GM21717 (cell line): ENCODE data around the gene PLA2G4F.

Source experiments
- ATAC-seq: cut with Tn5 transposase; IDR thresholded peaks from one replicate; pipeline ENCODE4 v1.9.1; 2021; ENCODE audit warnings: mild to moderate bottlenecking, moderate library complexity; ENCODE audit not compliant: unreplicated experiment

Gene PLA2G4F

DNA sequence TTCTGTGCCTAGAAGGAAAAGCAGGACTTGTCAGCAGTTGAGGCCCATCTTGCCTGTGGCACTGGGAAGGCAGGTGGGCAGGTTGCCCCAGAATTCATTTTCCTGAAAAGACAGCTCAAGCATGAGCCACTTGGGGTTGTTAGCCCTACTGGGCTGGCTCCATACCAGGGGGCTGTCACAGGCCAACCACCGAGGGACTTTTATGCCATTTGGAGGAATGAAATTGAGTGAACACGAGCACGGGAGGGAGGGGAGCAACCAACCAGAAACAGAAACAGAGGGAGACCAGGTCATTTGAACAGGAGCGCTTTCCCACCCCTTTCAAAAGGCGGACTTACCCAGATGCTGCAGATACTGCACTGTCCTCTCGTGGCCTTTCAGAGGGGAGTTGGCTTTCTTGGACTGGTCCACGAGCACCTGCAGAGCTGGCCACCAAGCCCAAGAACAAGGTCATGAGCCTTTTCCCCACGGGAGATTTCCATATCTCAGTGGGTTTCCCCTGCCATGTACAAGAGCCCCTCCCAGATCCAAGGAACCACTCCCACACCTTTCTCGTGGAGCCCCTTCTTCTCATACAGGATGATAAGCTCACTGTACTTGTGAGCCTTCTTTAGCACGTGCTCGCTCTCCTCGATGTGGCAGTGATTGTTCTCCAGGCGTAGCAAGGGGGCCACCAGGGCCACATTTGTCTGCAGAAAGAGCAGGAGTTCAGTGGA is 9.9 kb upstream of the PLA2G4F start:
- no peak for ATAC-seq

DNA sequence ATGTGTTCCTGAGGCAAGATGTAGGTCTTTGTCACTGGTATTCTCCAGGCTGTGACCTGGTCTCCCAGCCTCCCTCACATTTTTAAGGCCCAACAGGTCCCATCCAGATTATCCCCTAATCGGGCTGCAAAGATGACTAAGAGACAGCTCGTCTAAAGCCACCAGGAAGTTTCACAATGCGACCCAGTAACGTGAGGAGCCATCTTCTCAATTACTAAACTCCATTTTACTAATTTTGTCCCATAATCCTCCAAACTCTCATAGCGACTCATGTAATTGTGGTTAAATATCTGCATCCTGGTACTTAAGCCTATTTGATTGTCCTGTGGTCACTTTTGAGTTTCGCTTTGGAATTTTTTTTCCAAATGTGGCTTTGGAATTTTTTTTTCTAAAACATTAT is 8.7 kb upstream of the PLA2G4F start:
- ATAC-seq = no peak

DNA sequence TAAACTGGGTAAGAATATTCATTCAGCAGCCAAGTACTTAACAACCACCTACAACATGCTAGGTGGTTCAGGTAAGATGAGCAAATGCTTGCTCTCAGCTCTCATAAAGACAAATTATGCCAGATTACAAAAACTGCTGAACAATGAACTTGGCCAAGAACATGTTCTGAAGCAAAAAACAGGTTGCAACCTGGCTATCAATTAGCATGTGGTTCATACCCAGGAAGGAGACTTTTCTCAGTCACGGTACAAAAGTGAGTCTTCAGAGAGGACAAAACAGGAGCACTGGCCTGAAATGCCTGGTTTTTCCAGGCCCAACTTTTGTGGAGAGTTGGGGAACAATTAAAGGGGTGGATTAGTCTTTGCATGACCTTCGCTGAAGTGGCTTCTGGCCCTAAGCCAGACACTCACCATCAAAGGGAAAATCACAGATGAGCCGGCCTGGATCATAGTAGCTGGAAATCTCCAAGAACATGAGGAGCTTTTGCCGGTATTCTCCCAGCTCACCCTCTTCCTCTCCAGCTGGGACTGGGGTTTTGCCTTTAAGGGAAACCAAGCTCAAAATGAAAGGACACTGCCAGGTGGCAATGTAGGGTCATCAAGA is 7.6 kb upstream of the PLA2G4F start:
- ATAC-seq = no peak

DNA sequence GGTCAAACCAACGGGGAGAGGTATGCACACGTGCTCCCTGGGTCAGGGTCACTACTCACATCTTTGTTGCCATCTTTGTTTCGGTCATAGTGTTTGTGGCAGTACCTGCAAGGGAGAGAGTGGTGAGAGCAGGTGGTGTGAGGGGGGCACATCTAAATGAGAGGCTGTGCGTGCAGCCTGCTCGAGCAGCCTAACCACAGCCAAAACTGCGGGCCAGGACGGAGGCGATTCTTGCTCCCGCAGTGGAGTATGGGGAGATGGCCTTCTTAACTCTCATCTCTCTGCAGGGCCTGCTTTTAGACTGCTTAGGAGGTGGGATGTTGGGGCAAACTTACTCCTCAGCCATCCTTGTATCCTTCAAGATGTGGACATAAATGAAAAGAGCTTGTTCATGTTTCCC is 6.9 kb upstream of the PLA2G4F start:
- ATAC-seq = no peak

DNA sequence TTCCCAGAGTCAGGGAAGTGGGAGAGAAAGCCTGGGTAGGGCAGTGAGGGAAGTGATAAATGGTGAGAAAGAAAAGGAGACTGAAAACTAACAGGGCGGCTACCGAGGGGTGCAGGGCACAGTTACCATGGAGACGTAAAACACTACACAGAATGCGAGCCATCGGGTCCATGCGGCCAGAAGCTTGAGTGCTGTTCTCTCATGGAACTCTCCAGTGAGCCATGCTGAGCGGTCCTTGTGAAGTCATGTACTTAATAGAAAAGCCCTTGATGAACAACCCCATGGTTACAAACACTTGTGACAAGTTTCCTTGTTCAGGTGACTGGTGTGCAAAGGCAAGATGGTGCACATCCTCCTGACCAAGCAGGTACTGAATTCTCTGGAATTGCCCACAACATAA is 3.7 kb upstream of the PLA2G4F start:
- ATAC-seq = no peak

DNA sequence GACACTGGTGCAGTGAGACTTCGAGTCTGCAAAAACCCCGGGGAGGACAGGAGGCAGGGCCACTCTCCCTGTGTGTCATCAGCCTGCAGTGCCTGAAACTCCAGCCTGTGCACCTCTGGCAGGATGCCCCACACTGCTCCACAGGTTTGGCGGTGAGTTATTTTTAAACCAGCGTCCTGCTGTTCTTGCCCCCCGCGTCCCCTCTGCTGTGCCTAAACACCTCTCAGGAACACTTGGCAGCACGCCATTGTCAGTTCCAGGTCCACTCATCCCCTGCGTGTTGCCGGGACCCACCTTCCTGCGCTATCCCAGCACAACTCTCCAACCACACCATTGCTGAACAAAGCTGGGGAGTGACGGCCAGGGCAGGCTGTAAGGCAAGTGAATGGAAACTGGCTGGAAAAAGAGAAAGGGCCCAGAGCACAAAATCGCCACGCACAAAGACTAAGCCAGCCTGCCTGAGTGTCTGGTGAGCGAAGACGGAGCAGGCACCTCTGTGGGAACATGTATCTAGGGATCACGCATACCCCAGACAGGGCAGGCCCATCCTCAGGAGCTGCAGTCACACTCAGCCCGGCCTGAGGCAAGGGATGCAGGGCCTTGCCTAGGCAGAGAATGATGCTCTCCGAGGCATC is 3.1 kb upstream of the PLA2G4F start:
- ATAC-seq = no peak

DNA sequence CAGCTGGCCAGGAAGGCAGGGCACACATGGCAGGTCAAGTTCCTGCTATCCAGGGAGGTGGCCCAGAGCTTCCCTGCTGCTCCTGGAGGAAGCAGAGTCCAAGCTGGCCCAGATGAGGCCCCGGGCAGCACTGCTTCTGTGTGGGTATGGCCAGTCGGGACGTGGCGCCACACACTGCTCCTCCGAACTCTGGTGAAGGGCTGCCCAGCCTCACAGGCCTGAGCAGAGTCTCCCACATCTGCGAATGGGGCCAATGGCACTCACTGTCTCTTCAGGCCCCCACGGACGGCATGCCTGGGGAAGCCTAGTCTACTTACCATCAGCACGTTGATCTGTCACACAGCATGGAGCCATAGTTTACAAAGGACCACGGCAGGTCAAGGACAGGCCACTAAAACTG is 2.5 kb upstream of the PLA2G4F start:
- no peak for ATAC-seq

DNA sequence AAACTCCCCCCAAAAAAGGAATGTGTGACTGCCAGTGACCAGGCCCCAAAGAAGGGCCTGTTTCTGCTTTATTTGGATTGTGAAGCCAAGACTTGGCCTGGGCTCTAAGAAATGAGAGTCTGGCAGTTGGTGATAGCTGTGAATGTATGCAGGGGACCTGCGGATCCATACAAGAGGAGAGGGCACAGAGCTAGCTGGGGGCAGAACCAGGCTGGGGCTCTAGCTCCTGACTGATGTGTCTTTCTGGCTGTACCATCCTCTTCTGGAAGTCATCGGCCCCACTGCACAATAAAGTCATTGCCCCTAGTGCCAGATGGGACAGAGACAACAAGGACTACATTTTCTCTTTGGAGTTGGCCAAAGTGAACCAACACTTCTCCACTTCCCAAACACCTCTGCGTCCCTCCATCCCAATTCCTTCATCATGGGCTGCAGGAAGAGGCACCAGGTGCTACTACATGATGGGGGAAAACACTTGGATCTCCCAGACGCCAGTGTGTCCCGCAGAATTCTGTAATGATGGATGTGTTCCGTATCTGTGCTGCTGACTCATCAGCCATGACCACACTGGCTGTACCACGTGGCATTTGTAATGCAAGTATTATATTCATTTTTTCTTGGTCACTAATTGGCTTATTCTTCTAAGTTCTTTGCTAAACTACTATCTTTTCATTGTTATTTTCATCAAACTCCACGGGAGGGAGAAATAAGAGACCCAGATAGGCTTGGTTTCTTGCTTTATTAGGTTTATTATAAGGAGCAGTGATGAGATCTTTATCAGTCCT is 1.7 kb upstream of the PLA2G4F start:
- ATAC-seq = no peak

DNA sequence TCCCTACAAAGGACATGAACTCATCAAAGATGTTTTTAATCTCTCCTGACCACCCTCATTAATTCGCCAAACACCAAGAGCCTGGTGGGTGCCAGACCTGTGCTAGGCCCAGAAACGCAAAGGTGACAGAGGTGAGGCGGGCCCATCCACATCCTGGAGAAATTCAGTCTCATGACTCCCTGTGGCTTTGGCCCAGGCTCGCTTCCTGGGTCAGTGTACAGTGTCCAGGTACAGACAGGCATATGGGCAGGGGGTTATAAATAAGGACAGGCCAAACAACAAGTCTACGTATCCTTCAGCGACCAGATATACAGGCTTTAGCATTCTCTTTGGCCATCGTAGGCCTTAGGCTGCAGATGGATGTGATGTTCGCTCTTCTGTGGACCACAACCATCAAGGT is 945 bp upstream of the PLA2G4F start:
- ATAC-seq = no peak

DNA sequence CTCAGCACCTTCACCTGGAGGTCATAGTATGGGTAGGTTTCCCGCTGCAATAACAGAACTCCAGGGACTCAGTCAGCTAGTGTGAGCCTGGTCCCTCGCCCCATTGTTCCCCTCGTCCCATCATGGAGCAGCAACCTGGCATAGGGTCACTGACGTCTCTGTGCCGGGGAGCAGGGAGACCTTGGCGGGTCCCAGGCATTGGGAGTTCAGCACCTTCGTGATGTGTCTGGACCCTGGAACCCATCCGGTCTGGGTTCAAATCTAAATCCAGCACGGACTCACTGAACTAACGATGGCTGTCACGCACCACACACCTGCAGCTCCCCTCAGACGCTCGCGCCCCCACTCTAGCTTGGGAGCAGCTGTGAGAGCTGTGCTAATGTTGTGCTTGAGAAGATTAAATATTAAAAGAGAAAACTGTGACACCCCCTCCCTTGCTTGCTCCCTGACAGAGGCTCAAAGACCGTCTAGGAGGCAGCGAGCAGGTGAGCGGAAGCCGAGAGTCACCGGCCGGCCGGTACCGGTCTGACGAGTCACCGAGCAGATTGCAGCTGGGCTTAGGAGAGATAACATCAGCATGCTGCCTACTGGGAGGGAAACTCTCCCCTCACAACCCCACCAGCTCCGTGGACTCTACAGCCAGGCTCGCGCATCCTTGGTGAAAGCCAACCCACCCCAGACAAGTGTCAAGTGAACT is 742 bp downstream of the PLA2G4F start:
- ATAC-seq = no peak

DNA sequence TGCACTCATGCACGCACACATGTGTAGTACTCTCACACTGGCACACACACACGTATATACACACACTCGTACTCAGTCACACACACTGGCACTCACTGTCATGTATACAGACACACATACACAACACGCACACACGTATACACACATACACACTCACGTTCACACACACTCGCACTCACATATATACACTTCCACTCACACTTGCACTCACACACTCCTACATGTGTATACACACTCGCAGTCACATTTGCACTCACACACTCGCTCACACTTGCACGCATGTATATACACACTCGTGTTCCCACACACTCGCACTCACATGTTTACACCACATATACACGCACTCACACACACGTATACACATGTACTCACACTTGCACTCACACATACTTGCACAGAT is 1.5 kb downstream of the PLA2G4F start:
- ATAC-seq = no peak

DNA sequence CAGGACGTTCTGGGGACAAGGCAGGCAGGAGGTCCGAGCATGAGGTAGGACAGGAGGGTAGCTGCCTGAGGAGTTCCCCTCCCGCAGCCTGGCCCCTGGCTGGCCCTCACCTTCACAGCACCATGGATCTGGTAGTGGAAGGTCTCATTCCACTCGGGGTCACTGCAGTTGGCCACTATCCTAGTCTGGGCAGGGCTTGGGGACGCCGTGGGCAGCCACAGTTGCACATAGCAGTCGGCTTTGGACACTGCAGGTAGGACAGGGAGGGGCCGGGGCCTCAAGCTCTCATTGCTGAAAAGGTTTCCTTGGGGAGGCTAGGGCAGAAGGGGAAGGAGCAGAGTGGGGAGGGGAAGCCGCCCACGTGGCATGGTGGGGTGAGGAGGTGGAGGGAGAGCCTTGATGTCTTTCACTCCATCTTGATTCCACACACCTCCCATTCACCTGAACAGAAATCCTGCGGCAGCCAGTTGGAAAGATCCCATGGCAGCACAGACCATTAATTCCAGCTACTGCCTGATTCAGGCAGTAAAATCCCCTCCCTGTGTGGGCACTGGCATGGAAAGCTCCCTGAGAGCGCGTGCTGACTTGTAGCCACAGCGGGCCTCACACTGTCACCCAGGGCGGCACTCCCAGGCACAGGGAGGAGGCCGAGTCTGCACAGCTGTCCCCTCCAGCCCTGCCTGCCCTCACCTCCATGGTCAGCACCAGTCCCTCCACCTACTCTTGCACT is 2.1 kb downstream of the PLA2G4F start:
- no peak for ATAC-seq

DNA sequence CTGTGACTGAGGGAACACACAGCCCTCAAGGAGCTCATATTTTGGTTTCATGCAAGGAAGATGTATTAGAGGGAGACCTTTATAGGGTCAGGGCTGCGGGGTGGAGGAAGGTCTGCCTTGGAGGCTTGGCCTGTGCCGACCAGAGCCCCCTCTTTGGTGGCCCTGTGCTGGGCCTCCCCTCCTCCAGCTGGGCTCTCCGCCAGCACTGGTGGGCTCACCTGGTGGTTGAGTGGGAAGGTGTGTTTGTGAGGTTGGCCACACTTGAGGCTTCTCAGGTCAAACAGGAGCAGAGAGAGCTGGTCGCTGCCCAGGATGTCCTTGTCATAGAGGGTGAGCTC is 2.6 kb downstream of the PLA2G4F start:
- no peak for ATAC-seq

DNA sequence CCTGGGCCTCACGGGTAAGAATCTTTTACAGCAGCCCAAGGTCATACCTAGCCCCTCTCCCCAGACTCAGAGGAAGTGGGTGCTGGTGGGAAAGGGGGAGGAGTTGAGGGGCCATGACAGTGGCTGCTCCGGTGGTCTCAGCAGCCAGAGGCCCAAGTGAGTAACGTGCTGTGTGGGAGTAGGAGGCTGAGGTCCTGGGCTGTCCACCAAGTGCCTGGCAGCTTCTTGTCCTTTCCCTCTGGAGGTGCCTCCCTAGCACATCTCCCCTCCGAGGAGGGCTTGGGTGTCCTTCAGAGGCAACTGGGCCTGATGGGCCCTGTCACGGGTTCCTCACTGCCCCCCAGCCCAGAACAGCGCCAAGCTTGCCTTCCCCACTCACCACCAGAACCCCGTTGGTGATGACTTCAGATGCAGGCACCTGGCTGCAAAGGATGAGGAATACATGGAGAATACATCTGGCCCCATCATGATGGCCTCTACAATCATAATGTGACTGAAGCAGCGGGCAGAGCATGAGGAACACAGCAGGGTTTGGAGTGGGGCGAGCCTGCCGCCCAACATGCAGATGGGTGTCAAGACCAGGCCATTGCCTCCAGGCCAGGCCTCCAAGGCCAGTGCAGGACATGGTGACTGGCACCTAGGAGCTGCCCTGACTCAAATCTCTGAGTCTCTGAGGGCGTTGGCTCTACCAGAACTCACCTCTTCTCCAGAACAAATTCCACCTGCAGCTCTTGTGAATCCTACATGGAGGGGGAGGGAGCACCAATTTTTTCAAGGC is 3.3 kb downstream of the PLA2G4F start:
- ATAC-seq = no peak

DNA sequence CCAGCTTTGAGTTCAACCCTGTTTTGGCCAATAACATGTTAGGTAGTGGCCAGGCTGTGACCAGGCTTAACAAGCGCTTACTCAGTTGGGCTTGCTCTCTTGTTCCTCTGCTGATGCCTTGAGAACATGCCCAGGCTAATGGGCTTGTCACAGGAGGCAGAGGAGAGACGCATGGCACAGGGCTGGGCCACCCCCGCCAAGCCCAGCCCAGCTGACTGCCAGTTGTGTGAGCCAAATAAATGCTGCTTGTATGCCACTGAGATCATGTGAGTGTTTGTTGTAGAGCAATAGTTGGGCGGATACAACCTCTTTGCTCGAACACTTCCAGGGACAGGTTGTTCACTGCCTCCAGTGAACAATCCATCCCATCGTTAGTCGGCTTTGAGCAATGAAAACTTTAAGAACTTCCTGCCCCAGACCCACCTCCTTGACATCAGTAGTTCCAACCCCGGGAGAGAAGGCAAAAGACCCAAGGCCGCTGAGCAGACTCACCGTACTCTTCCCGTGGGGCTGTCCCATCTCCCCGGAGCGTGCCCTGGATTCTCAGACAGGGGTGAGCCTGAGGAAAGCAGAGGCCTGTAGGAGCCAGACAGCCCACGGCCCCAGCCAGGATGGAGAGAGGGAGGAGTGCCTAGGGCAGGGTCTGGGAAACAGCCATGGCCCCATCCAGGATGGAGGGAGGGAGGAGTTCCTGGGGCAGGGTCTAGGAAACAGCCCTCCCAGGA is 4.1 kb downstream of the PLA2G4F start:
- ATAC-seq = no peak

DNA sequence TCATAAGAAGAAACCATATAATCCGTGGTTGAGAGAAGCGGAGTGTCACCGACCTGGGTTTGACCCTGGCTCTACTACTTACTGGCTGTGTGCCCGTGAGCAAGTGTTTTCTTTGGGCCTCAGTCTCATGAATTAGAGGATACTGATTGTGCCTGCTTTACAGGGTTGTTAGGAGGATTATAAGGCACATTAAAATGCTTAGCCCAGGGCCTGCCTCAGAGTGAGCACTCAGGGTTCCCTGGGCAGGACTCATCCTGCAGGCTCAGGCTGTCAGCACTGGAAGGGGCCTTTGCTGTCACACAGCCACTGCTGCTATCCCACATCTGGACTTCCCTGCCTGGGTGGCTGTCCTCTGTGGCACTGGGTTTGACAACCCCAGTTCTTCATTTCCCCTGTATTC is 4.7 kb downstream of the PLA2G4F start:
- ATAC-seq = no peak

DNA sequence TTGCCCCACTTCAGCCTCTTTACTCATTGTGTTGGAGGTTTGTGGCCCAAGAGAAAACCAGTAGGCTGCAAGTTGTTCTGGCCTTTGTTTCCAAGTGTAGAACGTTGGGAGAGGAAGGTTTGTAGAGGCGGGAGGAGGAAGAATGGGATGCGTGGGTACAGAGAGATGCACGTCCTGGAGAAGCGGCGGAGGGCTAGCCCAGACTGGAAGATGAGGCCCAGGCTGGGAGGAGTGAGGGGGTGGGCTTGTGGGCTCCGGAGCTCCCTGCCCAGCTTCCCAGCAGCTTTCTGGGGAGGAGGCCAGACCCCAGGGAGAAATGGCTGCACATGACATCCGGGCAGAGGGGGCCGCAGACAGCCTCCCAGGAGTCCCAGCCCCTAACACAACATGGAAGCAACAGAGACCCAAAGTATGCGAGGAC is 5.3 kb downstream of the PLA2G4F start:
- ATAC-seq = no peak

DNA sequence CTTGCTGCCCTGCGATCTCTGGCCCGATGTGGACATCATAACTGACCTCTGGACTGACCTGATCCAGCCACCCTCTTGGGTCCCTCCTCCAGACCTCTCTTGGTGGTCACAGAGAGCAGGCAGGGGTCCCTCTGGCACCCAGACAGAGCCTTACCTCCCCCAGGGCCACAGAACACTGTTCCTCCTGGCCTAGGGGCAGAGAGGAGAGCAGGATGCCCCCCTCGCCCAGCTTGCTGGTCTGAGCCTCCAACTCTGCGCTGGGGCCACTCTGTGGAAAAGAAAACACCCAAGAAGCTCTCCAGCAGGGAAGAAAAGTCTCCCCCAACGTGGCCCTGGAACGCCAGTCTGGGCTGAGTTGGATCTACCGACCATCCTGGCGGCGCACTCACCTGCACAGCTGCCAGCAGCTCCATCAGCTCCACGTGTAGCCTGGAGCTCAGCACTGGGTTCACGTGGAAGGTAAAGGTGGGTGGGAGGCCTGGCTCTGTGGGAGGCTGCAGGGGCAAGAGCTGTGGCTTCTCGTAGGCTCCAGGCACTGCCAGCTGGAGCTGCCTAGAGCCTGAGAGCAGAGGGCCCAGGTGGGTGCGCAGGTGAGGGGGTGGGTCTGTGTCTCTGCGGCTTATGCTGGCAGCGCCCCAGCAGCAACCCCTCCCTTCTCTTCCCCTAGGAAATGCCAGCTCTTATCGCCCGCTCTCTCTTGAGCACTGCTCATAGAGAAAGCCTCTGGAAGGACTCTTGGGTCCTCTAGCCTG is 6.0 kb downstream of the PLA2G4F start:
- no peak for ATAC-seq
